GM19023 (cell line): ENCODE measurements around the gene DCST1.

ENCODE experiments used
- ATAC-seq: cut with Tn5 transposase; IDR thresholded peaks from one replicate; pipeline ENCODE4 v1.9.1; 2021; ENCODE audit warnings: mild to moderate bottlenecking, moderate library complexity; ENCODE audit not compliant: unreplicated experiment

DCST1 gene

DNA sequence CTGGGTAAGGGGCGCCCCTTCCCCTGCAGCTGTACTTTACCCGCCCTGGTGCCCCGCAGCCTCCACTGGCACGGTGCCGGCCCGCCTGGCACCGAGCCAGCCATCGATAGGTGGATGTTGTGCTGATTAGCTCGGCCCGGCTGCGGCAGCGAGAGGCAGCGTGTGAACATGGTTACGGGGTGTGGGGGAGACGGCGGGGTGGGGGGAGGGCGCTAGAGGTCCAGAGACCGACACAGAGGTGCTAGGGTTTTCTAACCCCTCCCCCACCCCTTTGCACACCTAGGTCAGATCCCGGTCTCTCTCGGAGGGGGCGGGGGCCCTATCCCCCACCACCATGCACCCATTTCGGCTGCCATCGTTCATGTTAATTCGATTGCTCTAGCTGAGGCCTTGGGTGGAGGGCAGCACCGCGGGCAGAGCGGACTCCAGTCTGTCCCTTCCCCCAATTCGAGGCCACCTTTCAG lies 36.6 kb downstream of the DCST1 start:
- no peak for ATAC-seq

DNA sequence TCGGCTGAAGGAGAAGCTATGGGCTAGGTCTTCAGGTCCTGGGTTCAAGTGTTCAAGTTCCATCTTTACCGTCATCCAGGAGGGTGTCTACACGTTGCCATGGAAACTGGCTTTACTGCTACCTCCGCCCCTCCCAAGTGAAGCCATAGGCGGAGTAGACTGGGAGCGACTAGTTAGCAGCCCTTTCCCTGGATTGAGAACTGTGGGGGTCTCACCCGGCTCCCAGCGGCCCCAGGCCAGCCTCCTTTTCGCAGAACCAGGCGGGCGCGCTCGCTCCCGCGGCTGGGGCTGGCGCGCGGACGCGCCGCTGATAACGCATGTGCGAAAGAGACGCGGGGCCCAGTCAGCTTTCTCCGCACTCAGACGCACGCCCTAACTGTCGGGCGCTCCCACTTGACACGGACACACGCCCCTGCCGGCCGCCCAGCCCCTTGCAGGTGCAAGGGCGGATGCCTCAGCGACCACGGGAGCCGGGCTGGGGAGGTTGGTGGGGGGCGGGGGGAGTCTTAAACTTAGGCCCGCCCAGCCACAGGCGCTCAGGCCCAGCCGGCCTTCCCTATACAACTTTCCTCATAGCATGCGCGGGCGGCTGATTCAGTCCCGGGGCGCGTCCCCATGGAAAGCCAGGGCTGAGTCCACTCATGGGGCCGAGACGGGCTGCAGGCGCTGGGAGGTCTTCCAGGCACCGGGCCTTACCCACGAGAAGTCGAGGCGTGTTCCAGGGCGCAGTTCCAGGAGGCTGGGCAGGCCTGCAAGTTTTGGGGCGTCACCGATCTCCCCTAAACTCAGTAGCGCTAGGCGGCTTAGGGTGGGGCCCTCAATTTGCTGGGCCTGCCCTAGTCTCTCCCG lies 37.3 kb downstream of the DCST1 start:
- ATAC-seq, result no peak

DNA sequence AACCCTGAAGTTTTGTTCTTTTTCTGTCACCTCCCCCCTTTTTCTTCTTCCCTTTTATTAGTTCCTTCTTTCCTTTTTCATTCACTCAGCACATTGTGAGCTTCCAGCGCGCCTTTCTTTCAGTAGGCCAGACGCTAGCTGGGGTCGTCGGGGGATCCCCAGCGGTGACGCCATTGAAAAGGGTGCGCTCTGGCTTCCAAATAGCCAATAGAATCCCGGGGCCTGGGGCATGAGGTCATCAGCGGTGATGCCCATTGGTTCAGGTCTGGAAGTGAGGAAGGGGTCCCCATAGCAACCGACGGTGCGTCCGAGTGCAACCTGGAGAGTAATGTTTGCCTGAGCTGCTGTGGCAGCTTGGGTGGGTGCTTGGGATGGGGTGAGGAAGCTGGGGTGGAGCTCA lies 38.1 kb downstream of the DCST1 start:
- no peak for ATAC-seq

DNA sequence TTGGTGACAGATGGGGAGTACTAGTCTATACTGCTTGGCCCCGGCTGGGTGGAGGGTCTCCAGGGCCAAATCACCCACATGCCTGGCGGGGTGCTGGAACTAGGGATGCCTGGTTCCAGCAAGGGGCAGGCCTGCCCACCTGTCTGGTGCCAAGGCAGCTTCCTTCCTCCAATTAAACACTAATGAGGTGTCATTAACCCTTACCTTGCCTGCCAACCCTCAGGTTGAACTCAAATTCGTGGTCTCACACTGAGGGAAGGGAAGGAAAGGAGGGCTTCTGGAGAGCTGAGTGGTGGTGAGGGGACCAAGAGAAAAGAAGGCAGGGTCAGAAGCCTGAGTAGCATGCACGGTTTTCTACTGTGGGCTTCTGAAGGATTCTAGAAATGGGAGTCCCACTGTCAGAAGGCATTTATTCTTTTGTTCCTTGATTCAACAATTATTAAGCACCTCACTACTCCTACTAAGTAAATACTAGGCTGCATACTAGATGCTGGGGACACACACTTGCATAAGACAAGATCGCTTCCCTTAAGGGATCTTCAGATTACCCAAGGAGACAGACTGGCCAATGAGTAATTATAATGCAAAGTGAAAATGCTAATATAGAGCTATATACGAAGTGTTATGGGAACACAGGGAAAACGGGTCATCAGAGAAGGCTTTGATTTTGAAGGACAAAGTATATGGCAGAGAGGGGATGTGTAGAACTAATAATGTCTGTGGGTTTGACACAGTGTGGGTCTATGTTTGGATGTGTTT lies 39.1 kb downstream of the DCST1 start:
- ATAC-seq, result no peak

DNA sequence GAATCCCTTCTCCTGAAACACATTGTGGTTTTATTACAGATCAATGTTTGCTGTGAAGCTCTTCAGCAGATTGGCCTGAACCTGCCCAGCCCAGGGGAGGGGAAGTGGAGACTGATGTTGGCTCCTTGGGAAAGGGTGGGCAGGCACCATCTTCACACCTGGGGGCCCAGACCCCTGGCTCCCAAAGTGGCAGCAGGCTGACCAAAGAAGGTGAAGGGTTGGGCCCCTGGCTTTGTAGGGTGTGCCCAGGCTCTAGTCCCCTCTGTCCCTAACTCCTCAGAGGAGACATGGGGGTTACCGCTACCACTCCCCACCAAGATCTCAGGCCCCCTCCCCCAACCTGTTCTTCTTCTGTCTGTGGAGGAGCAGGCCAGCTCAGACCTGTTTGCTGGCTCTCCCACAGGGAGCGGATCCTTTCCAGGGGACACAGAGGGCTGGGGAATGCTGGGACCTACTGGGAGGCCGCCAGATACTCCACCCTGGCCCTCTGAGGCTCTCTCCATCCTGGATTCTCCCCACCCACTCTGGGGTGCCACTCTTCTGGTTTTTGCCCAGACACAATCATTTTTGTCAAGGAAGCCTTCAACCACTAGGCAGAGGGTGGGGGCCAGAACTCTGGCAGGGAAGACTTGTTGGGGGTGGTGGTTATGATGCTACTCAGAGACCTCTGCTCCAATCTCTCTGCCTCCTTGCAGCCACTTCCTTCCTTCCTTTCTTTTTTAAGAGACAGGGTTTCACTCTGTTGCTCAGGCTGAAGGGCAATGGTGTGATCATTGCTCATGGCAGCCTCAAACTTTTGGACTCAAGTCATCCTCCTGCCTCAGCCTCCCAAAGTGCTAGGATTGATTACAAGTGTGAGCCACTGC lies 40.0 kb downstream of the DCST1 start:
- no peak for ATAC-seq

DNA sequence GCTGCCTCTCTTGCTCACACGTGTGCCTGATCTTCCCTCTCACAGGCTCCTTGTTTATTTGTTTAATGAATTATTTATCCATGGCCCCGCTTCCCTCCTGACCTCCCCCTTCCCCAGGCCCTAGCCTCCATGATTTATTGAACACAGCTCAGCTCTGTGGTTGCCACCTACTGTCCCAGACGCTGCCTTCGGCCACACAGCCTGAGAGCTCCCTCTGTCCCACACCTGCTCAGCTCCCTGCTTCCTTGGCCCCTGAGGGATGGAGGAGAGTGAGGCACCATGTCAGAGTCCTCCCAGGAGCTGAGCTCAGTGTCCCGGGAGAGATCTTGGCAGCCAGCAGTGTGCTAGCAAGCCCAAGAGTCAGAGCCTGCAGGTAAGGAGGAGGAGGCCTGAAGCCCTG lies 41.9 kb downstream of the DCST1 start:
- no peak for ATAC-seq

DNA sequence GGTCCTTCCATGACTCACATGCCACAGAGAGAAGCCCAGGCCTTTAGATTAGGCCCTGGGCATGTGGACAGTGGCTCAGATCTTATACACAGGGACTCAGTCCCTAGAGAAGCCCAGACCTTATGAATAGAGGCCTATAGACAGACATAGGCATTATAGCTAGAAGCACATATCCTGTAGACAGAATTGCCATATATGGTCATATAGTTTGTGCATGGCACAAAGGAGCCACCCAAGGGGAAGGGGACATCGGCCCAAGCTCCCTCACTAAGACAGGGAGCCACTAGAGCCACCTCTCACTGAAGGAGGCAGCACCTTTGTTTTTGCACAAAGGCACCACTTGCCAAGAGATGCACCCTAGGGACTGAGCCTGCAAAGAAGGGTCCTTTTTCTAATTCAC lies 42.7 kb downstream of the DCST1 start:
- no peak for ATAC-seq

DNA sequence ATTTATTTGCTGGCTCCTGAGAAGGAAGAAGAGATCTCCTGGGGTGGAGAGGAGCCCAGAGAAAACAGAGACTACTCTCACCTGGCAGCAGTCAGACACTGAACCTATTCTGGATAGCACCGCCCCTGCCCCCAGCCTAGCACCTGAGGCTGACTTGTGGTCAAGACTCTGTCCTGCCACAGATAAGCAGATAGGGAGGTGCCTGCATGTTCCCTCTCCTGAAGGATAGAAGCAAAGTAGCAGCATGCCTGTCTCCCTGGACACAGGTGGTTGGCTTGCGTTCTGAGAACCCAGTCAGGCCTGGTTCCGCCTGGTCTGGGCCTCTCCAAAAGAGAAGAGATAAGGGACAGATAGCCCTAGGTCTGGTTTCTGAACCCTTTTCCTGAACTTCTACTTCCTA lies 43.7 kb downstream of the DCST1 start:
- ATAC-seq, result no peak

DNA sequence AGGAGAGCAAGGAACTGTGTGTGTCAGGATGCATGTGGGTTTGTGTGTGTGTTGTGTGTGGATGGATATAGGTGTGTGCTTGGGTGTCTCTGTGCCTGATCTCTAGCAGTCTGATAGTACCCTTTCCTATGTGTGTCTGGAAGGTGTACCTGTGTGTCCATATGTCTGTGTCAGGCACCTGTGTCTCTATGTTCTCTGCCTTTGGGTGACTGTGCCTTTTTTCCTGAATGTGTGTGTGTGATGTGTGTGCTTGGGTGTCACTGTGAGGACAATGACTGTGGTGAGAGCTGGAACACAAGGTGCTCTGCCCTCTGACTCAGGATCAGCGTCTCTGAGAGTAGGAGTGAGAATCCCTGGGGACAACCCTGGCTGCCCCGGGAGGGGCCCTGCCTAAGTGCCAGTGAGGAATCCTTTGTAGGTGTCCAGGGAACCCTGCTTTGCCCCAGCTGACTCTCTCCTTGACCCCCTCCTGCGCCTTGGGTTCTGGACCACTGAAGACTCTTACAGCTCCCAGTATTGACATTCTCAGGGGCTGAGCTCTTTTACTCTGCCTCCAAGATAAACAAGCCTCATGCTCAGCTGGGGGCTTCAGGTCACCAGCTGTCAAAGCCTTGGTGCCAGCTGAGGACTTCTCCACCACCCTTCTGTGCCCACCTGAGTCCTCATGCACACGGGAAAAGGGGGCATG lies 44.3 kb downstream of the DCST1 start:
- ATAC-seq, result no peak

DNA sequence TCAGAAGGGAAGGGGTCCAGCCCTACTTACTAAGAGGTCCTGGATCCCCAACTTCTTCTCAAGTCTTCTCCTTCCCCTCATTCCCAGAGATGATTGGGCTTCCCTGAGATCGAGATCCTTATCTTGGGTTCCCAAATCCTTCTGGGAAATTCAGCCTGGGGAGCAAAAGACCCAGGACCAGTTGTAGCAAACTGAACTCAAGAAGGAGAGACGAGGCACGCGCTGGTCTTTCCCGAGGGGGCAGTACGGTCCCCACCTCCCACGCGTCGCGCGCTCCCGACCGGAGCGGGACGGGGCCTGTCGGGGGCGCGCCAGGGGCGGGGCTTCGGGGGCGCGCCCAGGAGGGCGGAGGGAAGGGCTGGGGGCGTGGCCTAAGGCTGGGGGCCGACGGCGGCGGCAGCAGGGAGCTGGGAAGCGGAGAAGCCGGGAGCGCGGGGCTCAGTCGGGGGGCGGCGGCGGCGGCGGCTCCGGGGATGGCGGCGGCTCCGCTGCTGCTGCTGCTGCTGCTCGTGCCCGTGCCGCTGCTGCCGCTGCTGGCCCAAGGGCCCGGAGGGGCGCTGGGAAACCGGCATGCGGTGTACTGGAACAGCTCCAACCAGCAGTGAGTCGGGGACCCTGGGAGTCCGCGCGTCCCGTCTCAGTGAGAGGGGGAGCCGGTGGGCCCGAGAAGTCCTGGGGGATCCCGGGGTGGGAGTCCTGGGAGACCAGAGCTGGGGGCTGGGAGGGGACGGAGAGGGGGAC lies 45.0 kb downstream of the DCST1 start, which contains the start of gene EFNA3:
EFNA3 (plus strand) TSS at position 369 of the 741 bp plus-strand sequence; CDS start at position 474, 105 bp downstream.
- ATAC-seq, result no peak

DNA sequence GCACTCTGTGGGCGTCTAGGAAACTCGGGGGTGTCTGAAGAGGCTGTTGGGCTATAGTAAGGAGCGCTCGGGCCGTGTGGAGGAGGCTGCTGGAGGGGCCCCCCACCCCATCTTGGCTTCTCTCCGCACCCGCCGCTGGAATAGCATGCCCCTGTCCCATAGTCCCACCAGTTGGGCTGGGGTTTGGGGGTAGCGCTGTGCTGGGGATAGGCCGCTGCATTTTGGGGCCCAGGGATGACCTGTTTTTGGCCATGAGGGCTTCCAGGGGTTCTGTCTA lies 45.5 kb downstream of the DCST1 start:
- ATAC-seq, result no peak

DNA sequence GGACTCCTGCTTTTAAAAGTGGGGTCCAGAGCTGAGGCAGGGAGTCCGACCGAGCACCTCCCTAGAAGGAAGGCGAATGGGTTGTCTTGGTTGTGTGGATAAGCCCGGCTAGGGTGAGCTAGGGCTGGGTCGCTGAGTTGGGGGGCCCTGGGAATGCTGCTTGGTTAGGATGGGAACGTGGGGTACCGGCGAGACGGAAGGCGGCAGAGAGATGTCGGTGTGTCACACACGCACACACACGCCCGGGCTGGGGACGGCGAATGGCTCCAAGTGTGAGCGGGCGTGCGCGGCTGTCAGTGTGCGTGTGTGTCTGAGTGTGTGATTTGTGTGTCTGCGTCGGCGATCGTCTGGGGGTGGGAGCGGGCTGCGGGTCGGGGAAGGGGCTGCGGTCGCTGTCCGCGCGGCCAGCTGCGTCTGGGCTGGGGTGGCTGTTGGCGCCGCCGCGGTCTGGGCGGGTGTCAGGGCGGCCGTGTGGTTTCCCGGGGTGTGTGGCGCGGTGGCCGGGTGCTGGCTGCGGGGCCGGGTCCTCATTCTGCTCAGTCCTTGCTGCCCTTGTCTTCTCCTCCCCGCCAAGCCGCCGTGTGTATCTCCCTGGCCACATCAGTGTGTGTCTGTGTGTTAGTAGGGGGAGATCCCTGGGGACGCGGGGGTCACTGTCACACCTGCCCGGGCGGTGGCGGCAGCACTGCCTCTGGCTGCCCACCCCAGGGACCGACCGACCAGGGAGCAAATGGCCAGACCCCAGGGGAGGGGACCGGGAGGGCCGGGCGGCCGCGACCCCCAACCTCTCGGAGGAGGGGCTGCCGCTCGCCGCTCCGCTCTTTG lies 46.1 kb downstream of the DCST1 start:
- ATAC-seq, result no peak

DNA sequence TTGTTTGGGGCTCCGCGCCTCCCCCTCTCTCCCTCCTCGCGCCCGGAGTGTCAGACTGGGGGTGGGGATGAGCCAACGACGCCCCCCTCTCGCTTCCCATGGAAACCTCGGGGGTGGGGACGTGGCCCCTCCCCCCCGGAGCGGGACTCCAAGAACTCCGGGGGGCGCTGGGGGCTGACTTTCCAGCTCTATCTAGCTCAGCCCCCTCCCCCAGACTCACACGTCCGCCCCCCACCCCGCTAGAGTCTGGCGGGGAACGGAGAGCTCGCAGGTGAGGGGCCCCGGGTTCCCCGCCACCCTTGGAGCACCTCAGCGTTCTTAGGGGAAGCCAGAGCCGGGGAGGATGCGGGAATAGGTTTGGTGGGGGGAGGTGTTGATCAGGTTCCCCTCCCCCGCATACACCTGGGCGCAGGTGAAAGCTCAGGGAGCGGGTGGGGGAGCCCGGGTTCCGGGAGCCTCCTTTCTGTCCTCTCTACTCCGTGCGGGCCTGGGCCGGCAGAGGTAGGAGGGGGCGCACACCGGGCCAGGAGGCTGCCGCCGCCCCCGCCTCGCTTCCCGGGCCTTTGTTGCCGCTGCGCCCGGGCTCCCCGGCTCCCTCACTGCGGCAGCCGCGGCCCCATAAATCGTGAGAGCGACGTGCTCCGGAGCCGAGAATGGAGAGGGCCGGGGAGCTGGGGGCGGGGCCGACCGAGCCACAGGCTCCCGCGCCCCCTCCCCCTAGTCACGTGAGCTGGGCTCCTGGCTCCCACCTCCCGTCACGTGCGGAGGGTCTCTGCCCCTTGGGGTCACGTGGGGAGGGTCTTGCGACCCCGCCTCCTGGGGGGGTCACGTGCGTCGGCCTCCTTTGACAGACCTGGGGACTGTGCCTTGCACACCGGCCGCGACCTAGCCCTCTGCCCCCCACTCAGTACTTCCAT lies 46.9 kb downstream of the DCST1 start:
- no peak for ATAC-seq

DNA sequence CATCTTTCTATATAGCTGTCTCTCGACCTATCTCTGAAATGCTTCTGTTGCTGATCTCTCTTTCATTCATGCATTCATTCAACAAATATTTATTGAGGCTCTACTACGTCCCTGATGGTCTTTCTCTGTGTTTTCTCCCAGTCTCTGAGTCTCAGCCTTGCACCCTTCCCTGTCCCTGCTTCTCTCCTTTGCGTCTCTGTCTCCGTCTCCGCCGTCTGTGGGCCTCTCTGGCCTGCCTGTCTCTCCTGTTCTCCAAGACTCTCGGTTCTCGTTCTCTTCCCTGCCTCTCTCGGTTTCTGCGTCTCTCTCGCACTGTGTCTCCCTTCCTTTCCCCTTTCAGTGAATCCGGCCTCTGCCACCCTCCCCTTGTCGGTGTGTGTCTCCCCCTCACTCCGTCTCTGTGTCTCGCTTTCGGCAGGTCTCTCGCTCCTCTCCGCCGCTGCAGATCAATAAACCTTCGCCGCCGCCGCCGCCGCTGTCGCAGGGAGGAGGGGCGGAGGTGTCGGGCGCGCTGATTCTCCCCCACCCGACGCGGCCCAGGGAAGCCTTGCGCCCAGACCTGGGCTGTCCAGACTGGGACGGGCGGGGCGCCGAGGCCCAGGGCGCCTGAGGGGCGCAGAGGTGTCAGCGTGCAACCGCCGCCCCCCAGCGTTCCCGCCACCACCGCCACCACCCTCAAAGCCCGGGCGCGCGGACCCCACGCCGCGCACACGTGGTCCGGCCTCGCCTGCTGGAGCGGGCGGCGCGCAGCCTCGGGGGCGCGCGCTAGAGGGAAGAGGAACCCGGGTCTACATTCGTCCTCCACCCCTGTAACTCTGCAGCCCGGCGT lies 48.1 kb downstream of the DCST1 start:
- no peak for ATAC-seq

DNA sequence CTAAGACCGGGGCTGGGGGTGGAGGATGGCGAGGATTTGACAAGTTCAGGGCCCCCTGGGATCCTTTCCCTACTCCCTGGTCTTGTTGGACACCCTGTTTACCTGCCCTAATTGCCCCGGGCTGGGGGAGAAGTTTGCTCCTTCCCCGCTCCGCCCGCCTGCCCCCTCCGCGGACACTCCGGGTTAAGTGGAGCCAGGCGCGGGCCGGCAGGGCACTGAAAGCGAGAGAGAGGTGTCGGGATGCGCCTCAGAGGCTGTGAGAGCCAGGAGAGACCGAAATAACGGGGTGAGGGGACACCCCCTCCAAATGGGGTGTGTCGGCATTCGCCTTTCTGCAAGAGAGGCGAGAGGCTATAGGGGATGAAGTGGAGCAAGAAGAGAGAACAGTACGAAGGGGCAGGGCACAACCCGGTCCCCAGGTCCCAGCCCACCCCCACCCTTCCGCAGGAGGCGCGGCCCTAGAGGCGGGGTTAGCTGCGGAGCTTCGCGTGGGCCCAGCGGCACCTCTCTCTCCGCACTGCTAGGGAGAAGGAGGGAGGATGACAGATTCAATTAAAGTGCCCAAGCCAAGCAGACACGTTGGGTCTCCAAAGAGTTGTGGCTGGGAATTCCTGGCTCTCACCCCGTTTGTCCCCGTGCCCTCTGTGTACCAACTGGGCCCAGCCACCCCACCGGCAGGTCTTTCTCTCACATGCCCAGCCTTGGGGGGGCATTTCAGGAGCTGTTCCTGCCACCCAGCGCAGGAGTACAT lies 48.9 kb downstream of the DCST1 start:
- no peak for ATAC-seq

DNA sequence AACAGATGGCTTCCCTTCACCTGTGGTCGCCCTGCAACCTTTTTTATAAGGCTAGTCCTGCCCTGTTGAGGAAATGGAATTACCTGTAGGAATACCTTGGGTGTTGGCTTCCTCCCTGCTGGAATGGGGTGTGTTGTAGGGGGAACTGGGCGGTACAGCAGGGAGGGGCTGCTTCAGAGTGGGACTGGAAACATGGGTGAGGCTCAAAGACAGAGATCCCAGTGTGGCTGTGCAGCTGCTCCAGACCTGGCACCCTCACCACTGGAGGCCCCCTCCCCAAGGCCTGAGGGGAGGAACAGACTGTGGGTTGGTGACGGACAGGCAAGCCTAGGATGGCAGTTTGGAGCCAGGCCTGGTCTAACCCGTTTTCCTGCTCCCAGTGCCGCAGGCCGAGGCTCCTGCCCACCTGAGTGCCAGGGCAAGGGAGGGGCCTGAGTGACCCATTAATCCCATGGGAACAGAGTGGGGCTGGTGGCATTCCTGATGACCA lies 49.5 kb downstream of the DCST1 start:
- no peak for ATAC-seq
